Adipocyte (in vitro differentiated cells): ENCODE measurements around the gene CLCN7.
A peak's percentile ranks its signal among the peaks of the same experiment; 100 is the strongest.

Experiments used
- DNase-seq: peaks from one replicate; pipeline ENCODE4 v3.0.0-alpha.2; 2015; ENCODE audit warnings: low read depth
- H3K27me3 ChIP-seq: replicated peaks from 2 replicates; pipeline ENCODE4 v1.7.0; 2013; ENCODE audit warnings: mild to moderate bottlenecking, low read length, moderate library complexity; ENCODE audit not compliant: control insufficient read depth, insufficient read depth
- H3K36me3 ChIP-seq: 2 replicates; pipeline ENCODE4 v1.7.0; 2013; ENCODE audit warnings: low read length, mild to moderate bottlenecking, moderate library complexity; ENCODE audit not compliant: control insufficient read depth, insufficient read depth, severe bottlenecking
- H3K4me1 ChIP-seq: 2 replicates; pipeline ENCODE4 v1.7.0; 2013; ENCODE audit warnings: mild to moderate bottlenecking, low read length, moderate library complexity; ENCODE audit not compliant: control insufficient read depth, insufficient read depth
- H3K4me3 ChIP-seq: 2 replicates; pipeline ENCODE4 v1.7.0; 2013; ENCODE audit warnings: mild to moderate bottlenecking, low read length, moderate library complexity
- H3K9ac ChIP-seq: 2 replicates; pipeline ENCODE4 v1.7.0; 2013; ENCODE audit warnings: mild to moderate bottlenecking, low read length, moderate library complexity
- H3K9me3 ChIP-seq: 2 replicates; pipeline ENCODE4 v1.7.0; 2013; ENCODE audit warnings: mild to moderate bottlenecking, low read length, moderate library complexity; ENCODE audit not compliant: control insufficient read depth

Gene CLCN7

GRCh38 chr16:1422076-1422475, 52.8 kb downstream of the CLCN7 start:
- no peak overlapping the region for H3K4me3 ChIP-seq
- no peak for DNase-seq
- H3K36me3 ChIP-seq: no peaks in the 10 kb centered on the region
- H3K9ac ChIP-seq: no peak overlapping the region
- H3K9me3 ChIP-seq: no peaks in the 10 kb centered on the region
- peaks cover 10% of the 10 kb centered on the region for H3K4me1 ChIP-seq
- H3K27me3 ChIP-seq: no peaks in the 10 kb centered on the region

- Histone ChIP-seq H3K4me1 (peaks cover 10% of the 10 kb centered on the region), H3K9me3 (no peaks in the 10 kb centered on the region), H3K36me3 (no peaks in the 10 kb centered on the region), H3K9ac (peak overlapping the region; percentile 93), H3K27me3 (no peaks in the 10 kb centered on the region), H3K4me3 (peak overlapping the region; percentile 97)
- peak; percentile 26 for DNase-seq
Observed at GRCh38 chr16:1420111-1420539, 54.7 kb downstream of the CLCN7 start.

- DNase-seq: no peak
Observed at GRCh38 chr16:1416521-1416941, 58.3 kb downstream of the CLCN7 start.

GRCh38 chr16:1414532-1415260, 60.1 kb downstream of the CLCN7 start, which contains the start of gene UNKL:
Gene UNKL, minus strand, starts transcription at chr16:1414704. Its CDS starts 13 bp downstream, at chr16:1414691.
- Histone ChIP-seq H3K9ac (peak within 1 kb of the TSS; percentile 92), H3K36me3 (peaks cover 5% of the 10 kb centered on the region), H3K9me3 (no peaks in the 10 kb centered on the region), H3K4me1 (peaks cover 11% of the 10 kb centered on the region), H3K27me3 (no peaks in the 10 kb centered on the region), H3K4me3 (peak within 1 kb of the TSS; percentile 88)
- peak; percentile 88 for DNase-seq

More at GRCh38 chr16:1416521-1416941, 58.3 kb downstream of the CLCN7 start:
- Histone ChIP-seq H3K4me1 (peaks cover 14% of the 10 kb centered on the region), H3K9ac (no peak overlapping the region), H3K4me3 (no peak overlapping the region), H3K9me3 (no peaks in the 10 kb centered on the region), H3K27me3 (no peaks in the 10 kb centered on the region), H3K36me3 (no peaks in the 10 kb centered on the region)

- Histone ChIP-seq H3K36me3 (peaks cover 5% of the 10 kb centered on the region), H3K4me3 (peak overlapping the region; percentile 88), H3K4me1 (peaks cover 8% of the 10 kb centered on the region), H3K9me3 (no peaks in the 10 kb centered on the region), H3K9ac (peak overlapping the region; percentile 92), H3K27me3 (no peaks in the 10 kb centered on the region)
- peak; percentile 75 for DNase-seq
Observed at GRCh38 chr16:1413684-1414531, 60.9 kb downstream of the CLCN7 start.

- no peaks in the 10 kb centered on the region for H3K27me3 ChIP-seq
- H3K36me3 ChIP-seq: peaks cover 5% of the 10 kb centered on the region
- peaks cover 10% of the 10 kb centered on the region for H3K4me1 ChIP-seq
- H3K9ac ChIP-seq: no peak overlapping the region
- no peaks in the 10 kb centered on the region for H3K9me3 ChIP-seq
- DNase-seq: no peak
- no peak overlapping the region for H3K4me3 ChIP-seq
Observed at GRCh38 chr16:1412847-1413246, 62.0 kb downstream of the CLCN7 start.

- Histone ChIP-seq H3K9ac (peak overlapping the region; percentile 78), H3K4me1 (peaks cover 14% of the 10 kb centered on the region), H3K9me3 (no peaks in the 10 kb centered on the region), H3K27me3 (no peaks in the 10 kb centered on the region), H3K4me3 (peak overlapping the region; percentile 85), H3K36me3 (peaks cover 5% of the 10 kb centered on the region)
- peak; percentile 98 for DNase-seq
Observed at GRCh38 chr16:1408171-1408837, 66.5 kb downstream of the CLCN7 start.

GRCh38 chr16:1407753-1408152, 67.1 kb downstream of the CLCN7 start:
- Histone ChIP-seq H3K9ac (peak overlapping the region; percentile 75), H3K4me1 (peaks cover 12% of the 10 kb centered on the region), H3K9me3 (no peaks in the 10 kb centered on the region), H3K36me3 (peaks cover 8% of the 10 kb centered on the region), H3K27me3 (no peaks in the 10 kb centered on the region), H3K4me3 (peak overlapping the region; percentile 85)
- DNase-seq: no peak

- H3K27me3 ChIP-seq: no peaks in the 10 kb centered on the region
- peaks cover 10% of the 10 kb centered on the region for H3K4me1 ChIP-seq
- no peak for DNase-seq
- H3K36me3 ChIP-seq: peaks cover 25% of the 10 kb centered on the region
- no peak overlapping the region for H3K9ac ChIP-seq
- no peaks in the 10 kb centered on the region for H3K9me3 ChIP-seq
- no peak overlapping the region for H3K4me3 ChIP-seq
Observed at GRCh38 chr16:1403733-1404132, 71.1 kb downstream of the CLCN7 start.

GRCh38 chr16:1403036-1403435, 71.8 kb downstream of the CLCN7 start:
- Histone ChIP-seq H3K27me3 (no peaks in the 10 kb centered on the region), H3K9me3 (no peaks in the 10 kb centered on the region), H3K36me3 (peaks cover 31% of the 10 kb centered on the region), H3K9ac (no peak overlapping the region), H3K4me1 (peaks cover 5% of the 10 kb centered on the region), H3K4me3 (no peak overlapping the region)
- DNase-seq: no peak

- Histone ChIP-seq H3K36me3 (peaks cover 31% of the 10 kb centered on the region), H3K9ac (no peak overlapping the region), H3K4me1 (no peaks in the 10 kb centered on the region), H3K4me3 (no peak overlapping the region), H3K9me3 (no peaks in the 10 kb centered on the region), H3K27me3 (no peaks in the 10 kb centered on the region)
- no peak for DNase-seq
Observed at GRCh38 chr16:1401758-1402154, 73.1 kb downstream of the CLCN7 start.
